ENCODE data around the gene TNKS2.

Gene TNKS2

GRCh38 chr10:91758303-91759146 is 39.7 kb upstream of the TNKS2 start:
- H3K79me2 ChIP-seq (ENCODE audit: insufficient read depth, low read length): no peaks in the 10 kb centered on the region
- no peak for TF ChIP-seq EZH2phosphoT487 (conservative IDR thresholded peaks at IDR 0.05; ENCODE audit: low read length)
- TF ChIP-seq CTCF (IDR thresholded peaks at IDR 0.05; ENCODE audit: insufficient read depth, low read length, poor library complexity, severe bottlenecking): no peak
- H4K20me1 ChIP-seq (ENCODE audit: low read depth, low read length): no peaks in the 10 kb centered on the region
- no peaks in the 10 kb centered on the region for H3F3A ChIP-seq (ENCODE audit: insufficient read depth)
- no peak overlapping the region for H2AFZ ChIP-seq (ENCODE audit: low read depth, low read length, severe bottlenecking)
- no peaks in the 10 kb centered on the region for H3K36me3 ChIP-seq (ENCODE audit: low read length)
- no peak overlapping the region for H3K27ac ChIP-seq (ENCODE audit: low read depth, low read length)
- H3K27me3 ChIP-seq (ENCODE audit: low read length): 0 out of 2 replicates have a peak, but pooled peaks cover 2% of the 10 kb centered on the region
- H3K4me3 ChIP-seq (ENCODE audit: insufficient read depth, low read length, poor library complexity, severe bottlenecking): no peak overlapping the region
- H3K4me2 ChIP-seq (ENCODE audit: low read depth, low read length, poor library complexity, severe bottlenecking): no peak overlapping the region
- no peak overlapping the region for H3K9ac ChIP-seq (ENCODE audit: low read length)
- H3K9me2 ChIP-seq (replicated peaks; ENCODE audit: insufficient read depth, low read length): no peaks in the 10 kb centered on the region
- H3K9me3 ChIP-seq (ENCODE audit: insufficient read depth, low read length): no peaks in the 10 kb centered on the region

- Histone ChIP-seq H3K9ac (ENCODE audit: low read length) (no peak overlapping the region), H3K9me2 (replicated peaks; ENCODE audit: insufficient read depth, low read length) (no peaks in the 10 kb centered on the region), H3K4me3 (ENCODE audit: insufficient read depth, low read length, poor library complexity, severe bottlenecking) (no peak overlapping the region), H3K79me2 (ENCODE audit: insufficient read depth, low read length) (no peaks in the 10 kb centered on the region), H3K9me3 (ENCODE audit: insufficient read depth, low read length) (no peaks in the 10 kb centered on the region), H3F3A (ENCODE audit: insufficient read depth) (no peaks in the 10 kb centered on the region), H3K27ac (ENCODE audit: low read depth, low read length) (no peak overlapping the region), H3K4me2 (ENCODE audit: low read depth, low read length, poor library complexity, severe bottlenecking) (no peak overlapping the region), H4K20me1 (ENCODE audit: low read depth, low read length) (no peaks in the 10 kb centered on the region), H3K27me3 (ENCODE audit: low read length) (0 out of 2 replicates have a peak, but pooled peaks cover 2% of the 10 kb centered on the region), H3K36me3 (ENCODE audit: low read length) (no peaks in the 10 kb centered on the region), H2AFZ (ENCODE audit: low read depth, low read length, severe bottlenecking) (no peak overlapping the region)
- TF ChIP-seq CTCF (IDR thresholded peaks at IDR 0.05; ENCODE audit: insufficient read depth, low read length, poor library complexity, severe bottlenecking) (no peak), EZH2phosphoT487 (conservative IDR thresholded peaks at IDR 0.05; ENCODE audit: low read length) (no peak)
These were observed 38.6 kb upstream of the TNKS2 start for GRCh38 chr10:91759581-91759986.

- no peaks in the 10 kb centered on the region for H3F3A ChIP-seq (ENCODE audit: insufficient read depth)
- no peaks in the 10 kb centered on the region for H3K27me3 ChIP-seq (ENCODE audit: low read length)
- no peaks in the 10 kb centered on the region for H3K79me2 ChIP-seq (ENCODE audit: insufficient read depth, low read length)
- no peaks in the 10 kb centered on the region for H3K9me3 ChIP-seq (ENCODE audit: insufficient read depth, low read length)
- no peak overlapping the region for H3K4me2 ChIP-seq (ENCODE audit: low read depth, low read length, poor library complexity, severe bottlenecking)
- no peak overlapping the region for H3K27ac ChIP-seq (ENCODE audit: low read depth, low read length)
- H3K4me3 ChIP-seq (ENCODE audit: insufficient read depth, low read length, poor library complexity, severe bottlenecking): no peak overlapping the region
- TF ChIP-seq CTCF (IDR thresholded peaks at IDR 0.05; ENCODE audit: insufficient read depth, low read length, poor library complexity, severe bottlenecking) (no peak), EZH2phosphoT487 (conservative IDR thresholded peaks at IDR 0.05; ENCODE audit: low read length) (no peak)
- H3K9ac ChIP-seq (ENCODE audit: low read length): no peak overlapping the region
- H2AFZ ChIP-seq (ENCODE audit: low read depth, low read length, severe bottlenecking): no peak overlapping the region
- H4K20me1 ChIP-seq (ENCODE audit: low read depth, low read length): no peaks in the 10 kb centered on the region
- no peaks in the 10 kb centered on the region for H3K9me2 ChIP-seq (replicated peaks; ENCODE audit: insufficient read depth, low read length)
- no peaks in the 10 kb centered on the region for H3K36me3 ChIP-seq (ENCODE audit: low read length)
These were observed 36.5 kb upstream of the TNKS2 start for GRCh38 chr10:91761721-91762120.

Data from SU-DHL-6 (cell line).